GM12864 (cell line): Measurements from ENCODE around the gene AMPH.

Source experiments
- DNase-seq: peaks from one replicate; pipeline ENCODE4 v3.0.0-alpha.2; 2011; ENCODE audit warnings: low read depth
- H3K4me3 ChIP-seq: 2 replicates; pipeline ENCODE4 v1.5.1; 2011; ENCODE audit warnings: mild to moderate bottlenecking, low read depth, low read length, control low read depth
- TF ChIP-seq, protein P1 (sequence below): IDR thresholded peaks from 2 replicates; pipeline ENCODE4 v1.5.1; 2011; ENCODE audit warnings: low read depth, mild to moderate bottlenecking, moderate library complexity, low read length, control low read depth, inconsistent platforms; ENCODE audit errors: missing control alignments

Gene AMPH

GRCh38 chr7:38520741-38521140, 110.4 kb downstream of the AMPH start:
- DNase-seq = no peak
- no peak overlapping the region for H3K4me3 ChIP-seq
- TF ChIP-seq, protein P1, sequence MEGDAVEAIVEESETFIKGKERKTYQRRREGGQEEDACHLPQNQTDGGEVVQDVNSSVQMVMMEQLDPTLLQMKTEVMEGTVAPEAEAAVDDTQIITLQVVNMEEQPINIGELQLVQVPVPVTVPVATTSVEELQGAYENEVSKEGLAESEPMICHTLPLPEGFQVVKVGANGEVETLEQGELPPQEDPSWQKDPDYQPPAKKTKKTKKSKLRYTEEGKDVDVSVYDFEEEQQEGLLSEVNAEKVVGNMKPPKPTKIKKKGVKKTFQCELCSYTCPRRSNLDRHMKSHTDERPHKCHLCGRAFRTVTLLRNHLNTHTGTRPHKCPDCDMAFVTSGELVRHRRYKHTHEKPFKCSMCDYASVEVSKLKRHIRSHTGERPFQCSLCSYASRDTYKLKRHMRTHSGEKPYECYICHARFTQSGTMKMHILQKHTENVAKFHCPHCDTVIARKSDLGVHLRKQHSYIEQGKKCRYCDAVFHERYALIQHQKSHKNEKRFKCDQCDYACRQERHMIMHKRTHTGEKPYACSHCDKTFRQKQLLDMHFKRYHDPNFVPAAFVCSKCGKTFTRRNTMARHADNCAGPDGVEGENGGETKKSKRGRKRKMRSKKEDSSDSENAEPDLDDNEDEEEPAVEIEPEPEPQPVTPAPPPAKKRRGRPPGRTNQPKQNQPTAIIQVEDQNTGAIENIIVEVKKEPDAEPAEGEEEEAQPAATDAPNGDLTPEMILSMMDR = no peak

GRCh38 chr7:38518541-38518940, 112.6 kb downstream of the AMPH start:
- no peak overlapping the region for H3K4me3 ChIP-seq
- DNase-seq = no peak
- TF ChIP-seq, protein P1 = no peak

- TF ChIP-seq, protein P1 = no peak
- no peak overlapping the region for H3K4me3 ChIP-seq
- DNase-seq = no peak
Measured at GRCh38 chr7:38512704-38513103, 118.5 kb downstream of the AMPH start.

DNA sequence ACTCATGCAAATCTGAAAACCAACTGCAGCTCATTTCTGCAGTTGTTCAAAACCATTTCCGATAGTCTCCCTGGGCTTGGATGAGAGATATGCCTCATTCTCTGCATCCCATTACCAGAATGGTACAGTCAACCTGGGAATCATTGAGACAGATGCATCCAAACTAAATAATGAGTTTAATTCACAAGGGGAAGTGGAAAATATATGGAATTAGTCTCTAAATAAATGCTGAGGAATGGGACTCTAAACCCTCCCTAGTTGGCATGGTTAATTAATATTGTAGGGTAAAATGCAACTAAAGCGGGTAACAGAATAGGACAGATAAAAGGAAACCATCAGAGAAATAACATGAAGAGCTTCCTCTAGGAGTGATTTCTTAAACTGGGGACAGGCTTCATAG, 118.9 kb downstream of the AMPH start:
- no peak for DNase-seq
- TF ChIP-seq, protein P1 = no peak
- H3K4me3 ChIP-seq = no peak overlapping the region

GRCh38 chr7:38507384-38507783, 123.8 kb downstream of the AMPH start:
- no peak overlapping the region for H3K4me3 ChIP-seq
- DNase-seq = no peak

GRCh38 chr7:38506756-38507155, 124.4 kb downstream of the AMPH start:
- no peak overlapping the region for H3K4me3 ChIP-seq
- DNase-seq = no peak
- TF ChIP-seq, protein P1 = no peak

More at GRCh38 chr7:38507384-38507783, 123.8 kb downstream of the AMPH start:
- TF ChIP-seq, protein P1 = no peak

- H3K4me3 ChIP-seq = no peak overlapping the region
- DNase-seq = no peak
- TF ChIP-seq, protein P1 = no peak
Measured at GRCh38 chr7:38506004-38506403, 125.2 kb downstream of the AMPH start.
